GM23248 (cell line): ENCODE results near the gene MEMO1. TPM values are rescaled to one million over a fixed set of nuclear protein-coding genes. Genes with fewer than 3 reads are reported as not detected.

Experiments used
- DNase-seq: peaks from one replicate; pipeline ENCODE4 v3.0.0-alpha.2; 2015
- H2AFZ ChIP-seq: fragments of 200-600 bp; sonication (generic); 2 replicates; pipeline ENCODE4 v1.6.1; 2016; ENCODE audit warnings: antibody characterized with exemption
- H3F3A ChIP-seq: fragments of 200-600 bp; sonication (generic); 2 replicates; pipeline ENCODE4 v1.6.1; 2016; ENCODE audit warnings: mild to moderate bottlenecking, antibody characterized with exemption, mixed run types; ENCODE audit not compliant: insufficient read depth
- H3K27ac ChIP-seq: fragments of 200-600 bp; sonication (generic); 2 replicates; pipeline ENCODE4 v1.5.1; 2016; ENCODE audit warnings: mild to moderate bottlenecking
- H3K27me3 ChIP-seq: fragments of 200-600 bp; sonication (generic); replicated peaks from 2 replicates; pipeline ENCODE4 v1.6.1; 2016; ENCODE audit warnings: mild to moderate bottlenecking; ENCODE audit not compliant: insufficient read depth
- H3K36me3 ChIP-seq: fragments of 200-600 bp; sonication (generic); 2 replicates; pipeline ENCODE4 v1.6.1; 2016; ENCODE audit warnings: low read depth, mild to moderate bottlenecking
- H3K4me1 ChIP-seq: fragments of 200-600 bp; sonication (generic); 2 replicates; pipeline ENCODE4 v1.6.1; 2016; ENCODE audit warnings: mild to moderate bottlenecking; ENCODE audit not compliant: insufficient read depth
- H3K4me2 ChIP-seq: fragments of 200-600 bp; sonication (generic); one replicate; pipeline ENCODE4 v1.6.1; 2016; ENCODE audit warnings: mild to moderate bottlenecking; ENCODE audit not compliant: unreplicated experiment
- H3K4me3 ChIP-seq: fragments of 200-600 bp; sonication (generic); 2 replicates; pipeline ENCODE4 v1.5.1; 2016; ENCODE audit warnings: mild to moderate bottlenecking
- H3K79me2 ChIP-seq: fragments of 200-600 bp; sonication (generic); 2 replicates; pipeline ENCODE4 v1.6.1; 2016; ENCODE audit warnings: mild to moderate bottlenecking; ENCODE audit not compliant: insufficient read depth
- H3K9ac ChIP-seq: fragments of 200-600 bp; sonication (generic); 2 replicates; pipeline ENCODE4 v1.6.1; 2016; ENCODE audit warnings: mild to moderate bottlenecking
- H3K9me2 ChIP-seq: fragments of 200-600 bp; sonication (generic); 2 replicates; pipeline ENCODE4 v1.6.1; 2016; ENCODE audit warnings: mixed run types, mild to moderate bottlenecking, moderate library complexity; ENCODE audit not compliant: insufficient read depth
- H3K9me3 ChIP-seq: fragments of 200-600 bp; sonication (generic); one replicate; pipeline ENCODE4 v1.6.1; 2017; ENCODE audit warnings: low read depth
- H4K20me1 ChIP-seq: fragments of 200-600 bp; sonication (generic); 2 replicates; pipeline ENCODE4 v1.6.0; 2016; ENCODE audit not compliant: insufficient read depth
- EZH2 ChIP-seq: fragments of 200-600 bp; sonication (generic); IDR thresholded peaks from 2 replicates; pipeline ENCODE4 v1.6.1; 2018; ENCODE audit warnings: antibody characterized with exemption, mild to moderate bottlenecking; ENCODE audit not compliant: insufficient read depth, poor library complexity, severe bottlenecking
- EZH2phosphoT487 ChIP-seq: fragments of 200-600 bp; sonication (generic); IDR thresholded peaks from 2 replicates; pipeline ENCODE4 v1.6.1; 2018; ENCODE audit warnings: antibody characterized with exemption, moderate library complexity, mild to moderate bottlenecking, low read depth; ENCODE audit not compliant: insufficient read depth
- WGBS, 2 experiments: methylation state at CpG; one replicate each; pipeline ENCODE4 v1.1.6; 2015 to 2017; ENCODE audit warnings: low lambda C conversion rate in 2 of 2, low coverage in 1 of 2; ENCODE audit errors: missing lambda C conversion rate in 2 of 2; 5-methylcytosine and 5-hydroxymethylcytosine counted together
- in situ Hi-C: fragments of 300-500 bp; cut with MboI; formaldehyde crosslinking; loops from 2 replicates; pipeline ENCODE4 v1.15.0; 2020
- polyA plus RNA-seq: library from polyadenylated mRNA; unstranded; fragments of >200 nt; fragmentation: Nextera tagmentation; extraction: Ambion mirVana; gene quantifications from 2 replicates; pipeline ENCODE4 v1.2.1, GENCODE V29; 2016
- total RNA-seq: library from RNA; depleted of rRNA; stranded (reverse); fragments of >200 nt; shearing (Covaris generic); gene quantifications from 2 replicates; pipeline ENCODE4 v1.2.3, GENCODE V29; 2014

Gene MEMO1
- total and polyA plus RNA-seq, 2 experiments from 2014 or later, result 36.2 to 46.3 TPM

- Histone ChIP-seq H3K9me2 (no peaks in the 10 kb centered on the region), H3K4me3 (no peak overlapping the region), H3K27ac (no peak overlapping the region), H3K27me3 (no peaks in the 10 kb centered on the region), H3F3A (peaks cover 3% of the 10 kb centered on the region; the same call in 1 of the 2 replicates), H3K36me3 (no peaks in the 10 kb centered on the region), H3K9ac (no peak overlapping the region), H3K79me2 (peaks cover 100% of the 10 kb centered on the region), H3K9me3 (no peaks in the 10 kb centered on the region), H4K20me1 (no peaks in the 10 kb centered on the region), H3K4me2 (no peak overlapping the region), H3K4me1 (peaks cover 3% of the 10 kb centered on the region), H2AFZ (no peak overlapping the region)
- in situ Hi-C loops, result no loop called here
- no peak for TF ChIP-seq EZH2
- TF ChIP-seq EZH2phosphoT487, result no peak
- no peak for DNase-seq
- WGBS, 2 experiments, result 96% methylated on average over 4 of the region's 4 CpGs
Observed at GRCh38 chr2:31950946-31951562, 59.8 kb downstream of the MEMO1 start.

GRCh38 chr2:31947871-31948270 is 62.9 kb downstream of the MEMO1 start:
- Histone ChIP-seq H3F3A (peaks cover 16% of the 10 kb centered on the region; the same call in 1 of the 2 replicates), H4K20me1 (no peaks in the 10 kb centered on the region), H3K4me1 (peaks cover 17% of the 10 kb centered on the region), H3K9ac (no peak overlapping the region), H3K9me2 (no peaks in the 10 kb centered on the region), H3K36me3 (no peaks in the 10 kb centered on the region; the same call in 1 of the 2 replicates), H3K79me2 (peaks cover 100% of the 10 kb centered on the region), H3K27me3 (no peaks in the 10 kb centered on the region), H3K27ac (no peak overlapping the region), H3K4me3 (no peak overlapping the region), H2AFZ (no peak overlapping the region), H3K4me2 (no peak overlapping the region), H3K9me3 (no peaks in the 10 kb centered on the region)
- WGBS, 2 experiments, result 94 to 99% methylated on average over 2 of the region's 2 CpGs
- TF ChIP-seq EZH2phosphoT487 (no peak), EZH2 (no peak)
- in situ Hi-C loops, result no loop called here
- DNase-seq, result no peak

- H3K79me2 ChIP-seq, result peaks cover 100% of the 10 kb centered on the region
- 88 to 93% methylated on average over 4 of the region's 4 CpGs for WGBS, 2 experiments
- TF ChIP-seq EZH2phosphoT487 (no peak), EZH2 (no peak)
- no peaks in the 10 kb centered on the region; the same call in 1 of the 2 replicates for H3K36me3 ChIP-seq
- H3K27me3 ChIP-seq, result no peaks in the 10 kb centered on the region
- in situ Hi-C loops, result no loop called here
- H3K4me1 ChIP-seq, result peaks cover 17% of the 10 kb centered on the region
- no peak overlapping the region for H3K9ac ChIP-seq
- no peaks in the 10 kb centered on the region for H3K9me2 ChIP-seq
- H3F3A ChIP-seq, result peaks cover 16% of the 10 kb centered on the region; the same call in 1 of the 2 replicates
- no peak overlapping the region for H3K4me3 ChIP-seq
- H3K9me3 ChIP-seq, result no peaks in the 10 kb centered on the region
- H3K27ac ChIP-seq, result no peak overlapping the region
- DNase-seq, result no peak
- H3K4me2 ChIP-seq, result no peak overlapping the region
- no peak overlapping the region for H2AFZ ChIP-seq
- no peaks in the 10 kb centered on the region for H4K20me1 ChIP-seq
Observed at GRCh38 chr2:31946838-31947237, 64.0 kb downstream of the MEMO1 start.

- TF ChIP-seq EZH2 (no peak), EZH2phosphoT487 (no peak)
- no peaks in the 10 kb centered on the region for H3K27me3 ChIP-seq
- peak; percentile 47 for DNase-seq
- peaks cover 16% of the 10 kb centered on the region; the same call in 1 of the 2 replicates for H3F3A ChIP-seq
- no peak overlapping the region for H3K9ac ChIP-seq
- peaks cover 100% of the 10 kb centered on the region for H3K79me2 ChIP-seq
- H3K4me1 ChIP-seq, result peaks cover 17% of the 10 kb centered on the region
- in situ Hi-C loops, result no loop called here
- no peaks in the 10 kb centered on the region for H3K9me2 ChIP-seq
- H3K4me3 ChIP-seq, result peak overlapping the region; percentile 5; the same call in 1 of the 2 replicates
- peak overlapping the region; percentile 22 for H3K27ac ChIP-seq
- 20 to 31% methylated on average over 1 of the region's 1 CpG for WGBS, 2 experiments
- no peaks in the 10 kb centered on the region for H4K20me1 ChIP-seq
- peak overlapping the region; percentile 29 for H3K4me2 ChIP-seq
- H2AFZ ChIP-seq, result no peak overlapping the region
- H3K9me3 ChIP-seq, result no peaks in the 10 kb centered on the region
- H3K36me3 ChIP-seq, result no peaks in the 10 kb centered on the region; the same call in 1 of the 2 replicates
Observed at GRCh38 chr2:31945572-31945935, 65.3 kb downstream of the MEMO1 start.
